Measurements from ENCODE around the gene FCRL4. TPM values are rescaled to one million over a fixed set of nuclear protein-coding genes. Genes with fewer than 3 reads are reported as not detected.

The FCRL4 gene
- total and polyA plus RNA-seq, 10 of the 15 experiments (the other 5 are each of a cell fraction or from before 2014, with no cell fraction given) = 0.09 to 0.44 (median 0.26) TPM; not detected in 1

DNA sequence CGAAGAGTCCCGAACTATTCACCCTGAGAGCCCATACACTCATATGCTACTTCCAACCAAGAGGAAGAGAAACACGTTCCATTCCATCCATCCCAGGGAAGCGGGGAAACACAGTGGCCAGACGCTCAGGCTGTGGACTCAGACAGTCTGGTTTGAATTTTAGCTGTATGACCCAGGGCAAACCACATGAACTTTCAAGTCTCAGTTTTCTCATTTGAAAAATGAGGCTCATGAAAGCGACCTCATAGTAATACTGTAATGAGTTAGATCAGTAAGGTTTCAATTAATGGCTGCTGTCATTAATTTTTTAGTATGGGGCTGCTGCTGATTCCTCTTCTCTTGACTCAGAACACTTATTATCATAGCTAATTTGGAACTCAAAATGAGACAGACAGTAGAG is 1.5 kb downstream of the FCRL4 start (continued):
- TF ChIP-seq, protein P1, sequence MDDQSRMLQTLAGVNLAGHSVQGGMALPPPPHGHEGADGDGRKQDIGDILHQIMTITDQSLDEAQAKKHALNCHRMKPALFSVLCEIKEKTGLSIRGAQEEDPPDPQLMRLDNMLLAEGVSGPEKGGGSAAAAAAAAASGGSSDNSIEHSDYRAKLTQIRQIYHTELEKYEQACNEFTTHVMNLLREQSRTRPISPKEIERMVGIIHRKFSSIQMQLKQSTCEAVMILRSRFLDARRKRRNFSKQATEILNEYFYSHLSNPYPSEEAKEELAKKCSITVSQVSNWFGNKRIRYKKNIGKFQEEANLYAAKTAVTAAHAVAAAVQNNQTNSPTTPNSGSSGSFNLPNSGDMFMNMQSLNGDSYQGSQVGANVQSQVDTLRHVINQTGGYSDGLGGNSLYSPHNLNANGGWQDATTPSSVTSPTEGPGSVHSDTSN (IDR thresholded peaks at IDR 0.05; ENCODE audit: insufficient replicate concordance, low read depth, low read length) = no peak
- TF ChIP-seq ETV6 (conservative IDR thresholded peaks at IDR 0.05 in 1 of 2, IDR thresholded peaks at IDR 0.05 in 1 of 2; ENCODE audit: borderline replicate concordance in 1 of 2, low read depth in 1 of 2) (peak in 1 of 2 experiments; percentile 53; a peak in 1 of 4 replicates), NFIC (IDR thresholded peaks at IDR 0.05; ENCODE audit: low read depth, low read length) (peak; percentile 72), RB1 (IDR thresholded peaks at IDR 0.05; ENCODE audit: borderline replicate concordance) (no peak), IRF4 (IDR thresholded peaks at IDR 0.05; ENCODE audit: low read depth, low read length) (peak; percentile 65; the same call in 1 of the 2 replicates), POU2F2 (IDR thresholded peaks at IDR 0.05; ENCODE audit: borderline replicate concordance, low read depth, low read length) (peak; percentile 70; the same call in 1 of the 3 replicates), MTA3 (IDR thresholded peaks at IDR 0.05; ENCODE audit: borderline replicate concordance, low read length) (peak; percentile 58; the same call in 1 of the 2 replicates), ZBTB11 (CRISPR knock-in tag; IDR thresholded peaks at IDR 0.05) (no peak), BCL11A (IDR thresholded peaks at IDR 0.05; ENCODE audit: low read depth, low read length) (peak; percentile 89), DPF2 (IDR thresholded peaks at IDR 0.05) (peak; percentile 44; the same call in 1 of the 2 replicates), FOXM1 (IDR thresholded peaks at IDR 0.05; ENCODE audit: low read depth, low read length) (peak; percentile 74; the same call in 1 of the 2 replicates), MTA2 (IDR thresholded peaks at IDR 0.05; ENCODE audit: low read depth) (peak; percentile 94), MEF2B (IDR thresholded peaks at IDR 0.05; ENCODE audit: partially characterized antibody, poor library complexity, severe bottlenecking) (no peak), JUNB (IDR thresholded peaks at IDR 0.05) (peak; percentile 77), USF1 (IDR thresholded peaks at IDR 0.05; ENCODE audit: borderline replicate concordance, extremely low read length, insufficient read depth, low read depth, low read length) (no peak), ZNF274 (IDR thresholded peaks at IDR 0.05; ENCODE audit: insufficient read depth, insufficient read length) (no peak), TCF3 (IDR thresholded peaks at IDR 0.05; ENCODE audit: borderline replicate concordance, insufficient read depth, low read depth, low read length) (peak; percentile 8; the same call in 1 of the 2 replicates), NFXL1 (IDR thresholded peaks at IDR 0.05; ENCODE audit: borderline replicate concordance) (no peak), RCOR1 (conservative IDR thresholded peaks at IDR 0.05; ENCODE audit: low read depth, low read length) (0 out of 2 replicates have a peak, but pooled peaks have one; percentile 20), MAX (IDR thresholded peaks at IDR 0.05; ENCODE audit: low read depth, low read length) (0 out of 2 replicates have a peak, but pooled peaks have one; percentile 9), ZNF217 (IDR thresholded peaks at IDR 0.05) (peak; percentile 61; the same call in 1 of the 2 replicates)
- TF ChIP-seq, protein P2, sequence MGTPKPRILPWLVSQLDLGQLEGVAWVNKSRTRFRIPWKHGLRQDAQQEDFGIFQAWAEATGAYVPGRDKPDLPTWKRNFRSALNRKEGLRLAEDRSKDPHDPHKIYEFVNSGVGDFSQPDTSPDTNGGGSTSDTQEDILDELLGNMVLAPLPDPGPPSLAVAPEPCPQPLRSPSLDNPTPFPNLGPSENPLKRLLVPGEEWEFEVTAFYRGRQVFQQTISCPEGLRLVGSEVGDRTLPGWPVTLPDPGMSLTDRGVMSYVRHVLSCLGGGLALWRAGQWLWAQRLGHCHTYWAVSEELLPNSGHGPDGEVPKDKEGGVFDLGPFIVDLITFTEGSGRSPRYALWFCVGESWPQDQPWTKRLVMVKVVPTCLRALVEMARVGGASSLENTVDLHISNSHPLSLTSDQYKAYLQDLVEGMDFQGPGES (IDR thresholded peaks at IDR 0.05) = no peak
- TF ChIP-seq, protein P3, sequence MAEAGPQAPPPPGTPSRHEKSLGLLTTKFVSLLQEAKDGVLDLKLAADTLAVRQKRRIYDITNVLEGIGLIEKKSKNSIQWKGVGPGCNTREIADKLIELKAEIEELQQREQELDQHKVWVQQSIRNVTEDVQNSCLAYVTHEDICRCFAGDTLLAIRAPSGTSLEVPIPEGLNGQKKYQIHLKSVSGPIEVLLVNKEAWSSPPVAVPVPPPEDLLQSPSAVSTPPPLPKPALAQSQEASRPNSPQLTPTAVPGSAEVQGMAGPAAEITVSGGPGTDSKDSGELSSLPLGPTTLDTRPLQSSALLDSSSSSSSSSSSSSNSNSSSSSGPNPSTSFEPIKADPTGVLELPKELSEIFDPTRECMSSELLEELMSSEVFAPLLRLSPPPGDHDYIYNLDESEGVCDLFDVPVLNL (IDR thresholded peaks at IDR 0.05; ENCODE audit: low read depth, low read length) = no peak
